HG03558 (cell line): ENCODE results near the gene SNTB2.
"Not testable (repeated sequence)": the region's sequence is repeated elsewhere in the genome, so short reads cannot be mapped to it uniquely, and the experiment has no call there.

Source experiments
- ATAC-seq: cut with Tn5 transposase; IDR thresholded peaks from one replicate; pipeline ENCODE4 v1.9.1; 2021; ENCODE audit warnings: moderate number of reproducible peaks; ENCODE audit not compliant: unreplicated experiment; ENCODE audit errors: extremely low read depth

SNTB2 gene

GRCh38 chr16:69225121-69225520 is 38.2 kb downstream of the SNTB2 start:
- no peak for ATAC-seq

DNA sequence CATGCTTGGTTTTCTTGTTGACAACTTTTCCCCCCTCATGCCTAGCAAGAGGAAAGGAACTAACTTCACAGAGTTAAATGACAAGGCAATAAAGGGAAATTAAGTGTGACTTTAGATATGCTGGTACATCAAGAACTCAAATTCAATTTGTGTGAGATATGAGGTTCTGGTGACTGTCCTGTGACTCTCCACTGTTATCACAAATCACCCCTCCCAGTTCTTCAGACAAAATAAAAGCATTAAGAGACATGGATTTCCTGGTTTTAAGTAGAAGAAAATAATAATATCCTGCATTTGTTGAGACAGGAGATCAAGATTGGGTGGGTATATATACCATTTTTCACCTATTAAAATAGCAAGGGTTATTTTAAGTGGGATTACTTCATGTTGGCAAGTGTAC is 46.2 kb downstream of the SNTB2 start:
- ATAC-seq = no peak

DNA sequence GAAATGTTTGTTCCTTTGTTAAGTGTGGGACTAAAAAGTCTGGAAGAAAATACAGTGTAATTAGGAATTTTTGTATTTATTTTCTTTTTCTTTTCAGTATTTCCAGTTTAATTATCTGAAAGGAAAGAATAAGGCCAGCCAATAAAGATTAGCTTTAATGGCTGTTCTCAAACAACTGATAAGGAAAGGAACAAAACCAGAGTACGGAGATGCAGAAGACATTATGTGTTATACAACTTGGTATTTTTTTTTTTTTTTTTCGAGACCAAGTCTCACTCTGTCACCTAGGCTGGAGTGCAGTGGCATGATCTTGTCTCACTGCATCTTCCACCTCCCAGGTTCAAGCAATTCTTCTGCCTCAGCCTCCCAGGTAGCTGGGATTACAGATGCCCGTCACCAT is 47.5 kb downstream of the SNTB2 start:
- ATAC-seq = no peak

- no peak for ATAC-seq
Observed at GRCh38 chr16:69236319-69236718, 49.4 kb downstream of the SNTB2 start.

DNA sequence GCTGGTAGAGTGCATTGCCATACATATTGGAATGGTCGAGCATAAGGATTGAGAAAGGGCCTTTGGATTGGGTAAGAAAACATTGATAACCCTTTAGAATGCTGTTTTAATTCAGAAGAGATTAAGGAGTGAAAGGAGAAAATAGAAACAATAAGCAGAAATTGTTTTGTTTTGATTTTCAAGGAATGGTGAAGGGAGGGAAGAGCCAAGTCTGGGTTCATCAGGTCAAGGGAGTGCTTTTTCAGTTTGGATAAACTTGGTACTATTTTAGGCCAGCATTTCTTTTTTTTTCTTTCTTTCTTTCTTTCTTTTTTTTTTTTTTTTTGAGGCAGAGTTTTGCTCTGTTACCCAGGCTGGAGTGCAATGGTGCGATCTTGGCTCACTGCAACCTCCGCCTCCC is 50.3 kb downstream of the SNTB2 start:
- no peak for ATAC-seq

DNA sequence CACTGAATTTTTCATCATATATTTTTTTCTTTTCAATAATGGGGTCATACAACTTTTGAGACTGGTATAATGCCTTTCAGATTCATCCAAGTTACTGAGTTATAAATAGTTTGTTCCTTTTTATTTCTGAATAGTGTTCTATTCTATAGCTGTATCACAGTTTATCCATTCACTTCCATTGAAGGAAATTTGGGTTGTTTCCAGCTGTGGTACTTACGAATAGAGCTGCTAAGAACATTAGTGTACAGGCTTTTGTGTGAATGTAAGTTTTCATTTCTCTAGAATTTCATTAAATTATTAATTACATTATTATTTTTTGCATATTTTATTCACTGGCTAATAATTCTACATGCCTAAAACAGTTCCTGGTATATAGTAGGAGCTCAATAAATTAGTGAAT is 52.9 kb downstream of the SNTB2 start:
- no peak for ATAC-seq

GRCh38 chr16:69240331-69240730 is 53.4 kb downstream of the SNTB2 start:
- no peak for ATAC-seq

DNA sequence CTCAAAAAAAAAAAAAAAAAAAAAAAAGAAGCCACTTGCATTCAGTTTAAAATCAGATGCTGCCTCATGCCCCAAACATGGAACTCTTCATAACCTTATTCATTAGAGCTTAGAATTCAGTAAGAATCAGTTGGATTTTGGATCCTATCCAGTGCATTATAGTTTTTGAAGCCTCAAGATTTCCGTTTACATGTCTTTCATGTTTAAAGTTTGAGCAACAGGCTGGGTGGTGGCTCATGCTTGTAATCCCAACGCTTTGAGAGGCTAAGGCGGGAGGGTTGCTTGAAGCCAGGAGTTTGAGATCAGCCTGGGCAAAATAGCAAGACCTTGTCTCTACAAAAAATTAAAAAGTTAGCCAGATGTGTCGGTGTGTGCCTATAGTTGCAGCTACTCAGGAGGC is 55.0 kb downstream of the SNTB2 start:
- no peak for ATAC-seq

- ATAC-seq = no peak
Observed at GRCh38 chr16:69243479-69243878, 56.5 kb downstream of the SNTB2 start.

GRCh38 chr16:69244336-69244735 is 57.4 kb downstream of the SNTB2 start:
- ATAC-seq = no peak

DNA sequence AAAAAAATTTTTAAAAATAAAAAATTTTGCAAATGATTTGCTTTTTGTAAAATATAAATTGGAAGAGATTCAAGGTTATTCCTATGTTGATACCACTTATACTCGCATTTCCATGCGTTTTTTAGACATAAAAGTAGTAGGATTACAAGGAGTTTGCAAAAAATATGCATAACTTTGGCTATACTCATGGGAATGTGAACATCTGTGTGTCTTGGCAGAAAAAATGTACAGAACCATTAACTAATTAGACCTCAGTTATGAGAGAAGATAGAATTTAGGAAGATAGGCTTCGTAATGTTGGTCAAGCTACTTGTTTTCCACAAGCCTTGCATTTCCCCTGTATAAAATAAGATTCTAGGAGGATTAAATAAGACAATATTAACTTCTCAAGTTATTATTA is 63.1 kb downstream of the SNTB2 start:
- no peak for ATAC-seq

GRCh38 chr16:69253870-69254341 is 66.9 kb downstream of the SNTB2 start:
- no peak for ATAC-seq

- ATAC-seq = not testable (repeated sequence)
Observed at GRCh38 chr16:69259428-69259764, 72.4 kb downstream of the SNTB2 start.

GRCh38 chr16:69260019-69260418 is 73.1 kb downstream of the SNTB2 start:
- no peak for ATAC-seq

- no peak for ATAC-seq
Observed at GRCh38 chr16:69260506-69260905, 73.5 kb downstream of the SNTB2 start.

DNA sequence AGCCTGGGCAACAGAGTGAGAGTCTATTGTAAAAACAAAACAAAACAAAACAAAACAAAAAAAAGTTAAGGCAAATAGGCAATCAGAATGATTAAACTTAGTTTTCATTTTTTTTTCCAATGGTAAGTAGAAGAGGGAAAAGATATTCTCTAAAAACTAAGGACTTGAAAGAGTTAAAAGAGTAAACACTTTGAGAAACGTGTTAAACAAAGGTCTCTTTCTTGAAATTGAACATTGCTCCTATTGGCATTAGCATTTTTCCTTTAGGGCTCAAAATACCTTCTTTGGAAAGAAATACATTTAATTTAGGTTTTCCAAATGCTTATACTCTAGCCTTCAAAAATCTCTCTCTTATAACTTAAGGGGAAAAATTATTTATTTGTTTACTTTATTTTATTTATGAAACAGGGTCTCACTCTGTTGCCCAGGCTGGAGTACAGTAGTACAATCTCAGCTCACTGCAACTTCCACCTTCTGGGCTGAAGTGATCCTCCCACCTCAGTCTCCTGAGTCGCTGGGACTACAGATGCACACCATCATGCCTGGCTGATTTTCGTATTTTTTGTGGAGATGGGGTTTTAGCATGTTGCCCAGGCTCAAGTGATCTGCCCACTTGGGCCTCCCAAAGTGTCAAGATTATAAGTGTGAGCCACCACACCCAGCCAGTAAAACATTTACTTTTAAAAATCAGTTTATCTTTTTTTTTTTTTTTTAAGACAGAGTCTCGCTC is 79.5 kb downstream of the SNTB2 start:
- no peak for ATAC-seq

DNA sequence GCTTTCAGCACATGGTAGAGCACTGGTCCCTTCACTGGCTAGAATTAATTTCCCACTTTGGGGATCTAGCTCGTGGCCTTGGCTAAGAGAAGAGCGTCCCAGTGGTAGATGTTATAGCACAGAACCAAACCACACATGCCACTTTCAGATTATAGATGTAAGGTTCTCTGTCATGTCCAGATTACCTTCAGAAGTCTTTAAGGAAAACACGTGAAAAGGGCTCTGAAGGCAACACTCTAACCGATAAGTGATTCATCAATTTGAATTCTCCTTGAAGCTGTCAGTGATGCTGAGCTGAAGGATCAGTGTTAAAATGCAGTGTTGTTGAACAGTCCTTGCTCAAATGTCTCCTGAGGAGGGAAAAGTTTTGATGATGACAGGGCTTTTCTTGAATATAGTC is 80.7 kb downstream of the SNTB2 start:
- no peak for ATAC-seq

- ATAC-seq = no peak
Observed at GRCh38 chr16:69270395-69270794, 83.4 kb downstream of the SNTB2 start.

DNA sequence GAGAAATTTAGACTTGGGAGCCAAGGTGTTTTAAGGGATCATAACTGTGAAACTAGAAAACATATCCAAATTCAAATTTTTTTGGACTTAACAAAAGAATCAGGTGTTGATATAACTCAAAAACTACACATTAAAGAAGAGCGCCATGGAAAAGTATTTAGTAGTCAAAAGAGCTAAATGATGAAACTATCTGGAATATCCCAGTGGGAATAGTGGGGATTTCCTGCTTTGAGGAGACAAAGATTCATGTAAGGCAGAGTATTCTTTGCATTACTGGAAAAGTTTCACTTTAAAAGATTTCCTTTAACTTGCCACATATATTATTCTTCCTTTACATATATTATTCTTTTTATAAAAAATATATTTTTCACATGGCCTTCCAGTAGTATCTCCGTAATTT is 83.9 kb downstream of the SNTB2 start:
- no peak for ATAC-seq

DNA sequence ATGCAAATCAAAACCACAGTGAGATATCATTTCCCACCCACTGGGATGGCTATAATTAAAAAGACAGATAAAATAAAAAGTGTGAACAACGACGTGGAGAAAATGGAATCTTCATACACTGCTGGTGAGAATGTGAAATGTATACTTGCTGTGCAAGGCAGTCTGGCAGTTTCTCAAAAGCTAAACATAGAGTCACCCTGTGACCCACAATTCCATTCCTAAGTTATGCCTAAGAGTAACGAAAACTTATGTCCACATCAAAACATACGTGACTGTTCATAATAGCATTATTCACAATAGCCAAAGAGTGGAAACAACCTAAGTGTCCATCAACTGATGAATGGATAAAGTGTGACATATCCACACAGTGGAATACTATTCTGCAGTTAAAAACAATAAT is 86.0 kb downstream of the SNTB2 start:
- ATAC-seq = no peak

- ATAC-seq = no peak
Observed at GRCh38 chr16:69274699-69275235, 87.8 kb downstream of the SNTB2 start.
